A172 (cell line): ENCODE results near the gene SNHG17. TPM values are rescaled to one million over a fixed set of nuclear protein-coding genes. Genes with fewer than 3 reads are reported as not detected.
"Not testable (repeated sequence)": the region's sequence is repeated elsewhere in the genome, so short reads cannot be mapped to it uniquely, and the experiment has no call there.

ENCODE experiments used
- DNase-seq: peaks from one replicate; pipeline ENCODE4 v3.0.0-alpha.2; 2015; ENCODE audit warnings: low spot score
- total RNA-seq: library from RNA; depleted of rRNA; stranded (reverse); fragments of >200 nt; shearing (Covaris generic); gene quantifications from 2 replicates; pipeline ENCODE4 v1.2.3, GENCODE V29; 2014

SNHG17 gene
- total RNA-seq, 1 experiment from 2014 or later: 8.5 TPM

GRCh38 chr20:38447931-38448675 is 13.0 kb upstream of the SNHG17 start:
- DNase-seq: no peak

GRCh38 chr20:38447251-38447661 is 12.1 kb upstream of the SNHG17 start:
- DNase-seq: no peak

- DNase-seq: peak; percentile 83
Observed at GRCh38 chr20:38446441-38447209, 11.5 kb upstream of the SNHG17 start.

GRCh38 chr20:38445901-38446425 is 10.8 kb upstream of the SNHG17 start:
- no peak for DNase-seq

- no peak for DNase-seq
Observed at GRCh38 chr20:38445381-38445796, 10.3 kb upstream of the SNHG17 start.

GRCh38 chr20:38441916-38442315 is 6.8 kb upstream of the SNHG17 start:
- no peak for DNase-seq

GRCh38 chr20:38441110-38441509 is 6.0 kb upstream of the SNHG17 start:
- not testable (repeated sequence) for DNase-seq

- DNase-seq: no peak
Observed at GRCh38 chr20:38437796-38438195, 2.7 kb upstream of the SNHG17 start.

- DNase-seq: peak; percentile 32
Observed at GRCh38 chr20:38435555-38435939, 419 bp upstream of the SNHG17 start.

GRCh38 chr20:38434301-38434741 is 807 bp downstream of the SNHG17 start:
- DNase-seq: peak; percentile 17

- no peak for DNase-seq
Observed at GRCh38 chr20:38433304-38433972, 1.7 kb downstream of the SNHG17 start.

GRCh38 chr20:38432870-38433269 is 2.3 kb downstream of the SNHG17 start:
- DNase-seq: not testable (repeated sequence)

- no peak for DNase-seq
Observed at GRCh38 chr20:38432292-38432691, 2.8 kb downstream of the SNHG17 start.

GRCh38 chr20:38430679-38431325 is 4.3 kb downstream of the SNHG17 start:
- DNase-seq: peak; percentile 30

GRCh38 chr20:38429301-38429700 is 5.8 kb downstream of the SNHG17 start:
- DNase-seq: no peak

GRCh38 chr20:38428800-38429199 is 6.3 kb downstream of the SNHG17 start:
- DNase-seq: no peak

GRCh38 chr20:38427655-38428023 is 7.5 kb downstream of the SNHG17 start:
- no peak for DNase-seq

GRCh38 chr20:38426006-38426897 is 8.9 kb downstream of the SNHG17 start:
- DNase-seq: peak; percentile 97

GRCh38 chr20:38424401-38424800 is 10.7 kb downstream of the SNHG17 start:
- no peak for DNase-seq

GRCh38 chr20:38423541-38423940 is 11.6 kb downstream of the SNHG17 start:
- DNase-seq: no peak

GRCh38 chr20:38421915-38422314 is 13.2 kb downstream of the SNHG17 start:
- no peak for DNase-seq
